Ureter (tissue), 1 donor: ENCODE measurements around the gene CD3G. TPM values are rescaled to one million over a fixed set of nuclear protein-coding genes. Genes with fewer than 3 reads are reported as not detected.
"Not testable (repeated sequence)": the region's sequence is repeated elsewhere in the genome, so short reads cannot be mapped to it uniquely, and the experiment has no call there.

Experiments used
- DNase-seq: peaks from one replicate; pipeline ENCODE4 v3.0.0-alpha.2; 2020; ENCODE audit warnings: low spot score
- total RNA-seq: library from RNA; stranded (reverse); gene quantifications from one replicate; pipeline ENCODE4 v1.2.4, GENCODE V29; 2023
- donor health status: DM: yes; HTN: yes; CAD: no.

Gene CD3G
- total RNA-seq, 1 donor from 2014 or later, result 2.1 TPM

- no peak for DNase-seq
These were observed 35.4 kb downstream of the CD3G start for GRCh38 chr11:118379497-118379896.

- DNase-seq, result no peak
These were observed 36.4 kb downstream of the CD3G start for GRCh38 chr11:118380571-118380970.

- DNase-seq, result no peak
These were observed 38.8 kb downstream of the CD3G start for GRCh38 chr11:118382954-118383353.

- no peak for DNase-seq
These were observed 39.5 kb downstream of the CD3G start for GRCh38 chr11:118383657-118384056.

- DNase-seq, result no peak
These were observed 52.0 kb downstream of the CD3G start for GRCh38 chr11:118396097-118396501.

GRCh38 chr11:118397448-118397847, 53.3 kb downstream of the CD3G start:
- DNase-seq, result no peak

- no peak for DNase-seq
These were observed 54.8 kb downstream of the CD3G start for GRCh38 chr11:118398791-118399559.

GRCh38 chr11:118401151-118401879, 57.2 kb downstream of the CD3G start, which contains the start of gene ATP5MG:
Gene ATP5MG (plus strand): TSS chr11:118401606. CDS start chr11:118401666, 60 bp downstream.
- peak; percentile 88 for DNase-seq

- DNase-seq, result no peak
These were observed 57.9 kb downstream of the CD3G start for GRCh38 chr11:118401880-118402590.

GRCh38 chr11:118402594-118402993, 58.5 kb downstream of the CD3G start:
- not testable (repeated sequence) for DNase-seq

Other genes starting within 250 kb of the CD3G start
- gene SCN4B, start 191.5 kb upstream of the CD3G start, total RNA-seq, result 1.4 TPM
- 0.18 TPM for gene SCN2B, start 167.7 kb upstream of the CD3G start, total RNA-seq
- 13.9 TPM for gene JAML, start 119.3 kb upstream of the CD3G start, total RNA-seq
- gene MPZL3, start 92.0 kb upstream of the CD3G start, total RNA-seq, result 7.9 TPM
- gene MPZL2, start 80.0 kb upstream of the CD3G start, total RNA-seq, result 226 TPM
- gene CD3E, start 39.6 kb upstream of the CD3G start, total RNA-seq, result 8.0 TPM
- gene CD3D, start 1.6 kb upstream of the CD3G start, total RNA-seq, result 10.4 TPM
- 46.5 TPM for gene UBE4A, start 15.3 kb downstream of the CD3G start, total RNA-seq
- 174 TPM for gene ATP5MG, start 57.3 kb downstream of the CD3G start, total RNA-seq
- gene KMT2A, start 92.1 kb downstream of the CD3G start, total RNA-seq, result 106 TPM
- 0.60 TPM for gene TTC36, start 183.1 kb downstream of the CD3G start, total RNA-seq
- gene TMEM25, start 186.8 kb downstream of the CD3G start, total RNA-seq, result 27.9 TPM
- gene IFT46, start 221.6 kb downstream of the CD3G start, total RNA-seq, result 26.7 TPM
- gene ARCN1, start 228.1 kb downstream of the CD3G start, total RNA-seq, result 118 TPM